GM21360 (cell line): ENCODE measurements around the gene FAM174C.
"Not testable (repeated sequence)": the region's sequence is repeated elsewhere in the genome, so short reads cannot be mapped to it uniquely, and the experiment has no call there.

Experiments used
- ATAC-seq: cut with Tn5 transposase; IDR thresholded peaks from one replicate; pipeline ENCODE4 v1.9.1; 2021; ENCODE audit warnings: mild to moderate bottlenecking, moderate library complexity; ENCODE audit not compliant: unreplicated experiment

The FAM174C gene

DNA sequence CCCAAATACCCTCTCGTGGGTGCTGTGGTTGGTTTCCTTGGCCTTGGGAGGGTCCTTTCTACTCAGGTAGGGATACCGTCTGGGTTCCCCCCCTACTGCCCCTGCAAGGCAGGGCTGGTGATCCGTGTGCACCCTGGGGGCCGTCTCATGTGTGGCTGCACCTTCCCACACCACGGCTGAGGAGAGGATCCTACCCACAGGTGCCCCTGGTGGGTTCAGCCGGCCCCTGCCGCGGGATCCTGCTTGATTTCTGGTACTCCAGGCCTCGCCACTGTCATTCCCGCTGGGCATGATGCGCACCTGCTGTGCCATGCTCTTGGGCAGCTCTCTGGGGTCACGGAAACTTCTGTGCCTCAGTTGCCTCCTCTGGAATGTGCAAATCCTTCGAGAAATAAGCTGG is 41.1 kb downstream of the FAM174C start:
- ATAC-seq = no peak

DNA sequence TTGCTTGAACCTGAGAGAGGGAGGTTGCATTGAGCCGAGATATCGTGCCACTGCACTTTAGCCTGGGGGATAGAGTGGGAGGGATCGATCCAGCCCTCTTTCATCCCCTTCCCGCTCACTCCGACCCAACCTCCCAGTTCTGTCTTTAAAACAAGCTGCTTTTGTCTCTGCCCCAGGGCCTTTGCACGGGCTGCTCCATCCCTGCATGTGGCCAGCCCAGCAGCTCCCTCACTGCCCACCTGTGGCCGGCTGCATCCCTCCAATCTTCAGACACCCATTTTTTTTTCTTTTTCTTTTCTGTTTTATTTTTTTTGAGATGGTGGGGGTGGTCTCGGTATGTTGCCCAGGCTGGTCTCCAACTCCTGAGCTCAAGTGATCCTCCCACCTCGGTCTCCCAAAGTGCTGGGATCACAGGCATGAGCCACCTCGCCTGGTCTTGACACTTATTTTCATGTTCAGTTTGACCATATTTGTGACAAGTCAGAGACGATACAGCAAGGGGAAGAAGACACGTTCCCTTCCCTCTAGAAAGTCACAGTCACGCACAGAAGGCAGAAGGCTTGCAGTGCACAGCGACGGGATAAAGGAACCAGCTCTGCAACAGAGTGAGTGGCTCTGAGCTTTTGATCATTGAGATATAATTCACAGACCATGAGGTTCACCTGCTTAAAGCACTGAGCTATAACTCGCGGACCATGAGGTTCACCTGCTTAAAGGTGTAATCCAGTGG is 42.1 kb downstream of the FAM174C start:
- no peak for ATAC-seq

DNA sequence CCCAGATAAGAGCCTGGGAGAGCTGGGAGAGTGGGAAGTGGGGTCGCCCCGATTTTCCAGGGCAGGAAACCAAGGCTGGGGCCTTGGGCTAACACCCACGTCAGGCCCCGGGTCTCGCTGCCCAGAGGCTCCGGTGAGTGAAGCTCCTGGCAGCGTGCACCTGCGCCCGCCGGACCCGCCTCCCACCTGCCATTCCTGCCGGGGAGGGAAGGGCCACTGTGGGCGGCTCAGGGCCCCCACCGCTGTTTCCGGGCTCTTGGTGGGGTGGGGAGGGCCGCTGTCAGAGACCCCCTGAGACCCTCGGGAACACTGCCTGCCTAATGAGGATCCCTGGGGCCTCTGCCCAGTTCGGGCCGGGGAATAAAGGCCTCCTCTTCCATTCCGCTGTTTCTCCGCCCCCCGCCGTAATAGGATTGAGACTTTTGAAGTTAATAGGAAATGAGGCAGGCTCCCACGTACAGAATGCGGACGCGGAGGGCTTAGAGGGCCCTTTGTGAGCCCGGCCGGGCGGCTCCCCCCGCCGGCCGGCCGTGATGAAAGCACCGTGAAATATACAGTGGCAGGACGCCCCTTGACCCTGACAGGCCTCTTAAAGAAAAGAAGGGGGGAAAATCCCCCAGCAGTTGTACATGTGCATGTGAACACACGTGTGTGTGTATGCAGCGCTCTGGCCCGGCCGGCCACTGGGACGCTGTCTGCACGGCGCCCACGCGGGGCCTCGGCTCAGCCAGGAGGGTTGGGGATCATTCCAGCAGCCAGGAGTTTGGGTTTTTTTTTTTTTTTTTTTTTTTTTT is 43.5 kb downstream of the FAM174C start:
- ATAC-seq = no peak

DNA sequence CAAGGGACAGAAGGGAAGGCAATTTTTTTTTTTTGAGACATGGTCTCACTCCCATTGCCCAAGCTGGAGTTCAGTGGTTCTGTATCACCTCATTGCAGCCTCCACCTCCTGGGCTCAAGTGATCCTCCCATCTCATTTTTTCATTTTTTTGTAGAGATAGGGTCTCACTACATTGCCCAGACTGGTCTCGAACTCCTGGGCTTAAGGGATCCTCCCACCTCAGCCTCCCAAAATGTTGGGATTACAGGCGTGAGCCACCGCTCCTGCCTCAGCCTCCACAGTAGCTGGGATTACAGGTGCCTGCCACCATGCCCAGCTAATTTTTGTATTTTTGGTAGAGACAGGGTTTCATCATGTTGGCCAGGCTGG is 44.9 kb downstream of the FAM174C start:
- not testable (repeated sequence) for ATAC-seq

DNA sequence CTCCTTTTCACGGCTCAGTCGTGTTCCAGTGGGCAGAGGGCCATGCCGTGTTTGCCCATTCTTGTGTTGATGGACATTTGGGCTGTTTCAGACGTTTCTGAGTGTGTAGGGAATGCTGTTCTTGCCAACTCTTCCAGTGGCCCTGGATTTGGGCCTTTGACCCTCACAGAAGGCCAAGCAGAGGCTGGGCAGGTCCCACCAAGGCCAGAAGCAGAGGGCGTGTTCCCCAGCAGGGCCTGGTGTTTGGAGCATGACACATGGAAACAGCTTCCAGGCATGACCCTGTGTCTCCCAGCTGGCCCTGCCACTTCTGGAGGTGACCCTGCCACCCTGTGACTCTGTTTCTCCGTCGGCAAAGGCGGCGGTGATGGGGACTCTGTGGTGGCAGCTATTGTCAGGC is 46.2 kb downstream of the FAM174C start:
- ATAC-seq = no peak

DNA sequence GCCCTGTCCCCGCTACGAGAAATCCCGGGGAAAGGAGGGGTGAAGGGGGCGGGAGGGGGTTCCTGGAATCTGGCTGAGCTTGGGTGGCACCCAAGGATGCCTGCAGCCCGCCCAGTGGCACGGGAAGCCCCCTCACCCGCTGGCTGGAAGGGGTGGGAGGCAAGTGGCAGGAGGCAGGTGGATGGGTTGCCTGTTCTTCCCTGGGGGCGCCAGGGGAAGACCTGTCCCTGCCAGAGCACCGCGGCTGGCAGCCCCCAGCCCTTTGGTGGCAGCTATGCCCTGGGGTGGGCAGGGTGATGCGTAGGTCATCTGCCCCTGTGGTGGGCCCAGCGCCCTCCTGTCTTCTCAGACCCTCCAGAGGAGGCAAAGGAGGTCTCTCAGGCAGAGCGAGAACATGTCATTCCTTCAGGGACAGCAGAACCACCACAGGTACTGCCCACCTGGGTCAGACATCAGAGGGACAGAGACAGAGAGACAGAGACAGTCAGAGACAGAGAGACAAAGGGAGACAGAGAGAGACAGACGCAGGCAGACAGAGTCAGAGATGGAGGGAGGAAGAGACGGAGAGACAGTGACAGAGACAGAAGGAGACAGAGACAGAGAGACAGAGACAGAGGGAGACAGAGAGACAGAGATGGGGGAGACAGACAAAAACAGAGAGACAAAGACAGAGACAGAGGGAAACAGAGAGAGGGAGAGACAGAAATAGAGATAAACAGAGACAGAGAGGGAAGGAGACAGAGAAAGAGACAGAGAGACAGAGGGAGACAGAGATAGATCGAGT is 47.1 kb downstream of the FAM174C start:
- ATAC-seq = no peak

DNA sequence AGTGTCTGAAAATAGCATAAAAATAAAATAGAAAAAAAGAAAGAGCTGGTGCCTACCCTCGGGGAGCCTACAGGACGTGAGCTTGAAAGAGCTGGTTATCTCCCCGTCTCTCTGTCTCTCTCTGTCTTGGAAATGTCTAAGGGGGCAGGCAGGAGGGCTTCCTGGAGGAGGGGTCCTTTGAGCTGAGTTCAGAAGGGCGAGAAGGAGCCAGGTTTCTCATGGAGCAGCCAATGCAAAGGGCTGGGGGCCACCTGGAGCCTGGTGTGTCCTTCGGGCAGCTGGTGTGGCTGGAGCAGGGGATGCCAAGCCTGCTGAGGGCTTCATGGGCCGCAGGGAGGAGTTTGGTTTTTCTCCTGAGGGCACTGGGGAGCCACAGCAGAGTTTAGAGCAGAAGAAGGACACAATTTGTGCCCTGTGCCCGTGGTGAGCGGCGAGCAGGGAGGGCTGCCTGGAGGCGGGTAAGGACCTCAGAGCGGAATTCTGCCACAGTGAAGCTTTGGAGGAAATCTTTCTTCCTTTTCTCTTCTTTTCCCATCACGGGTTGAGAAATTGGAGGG is 49.0 kb downstream of the FAM174C start:
- ATAC-seq = no peak

DNA sequence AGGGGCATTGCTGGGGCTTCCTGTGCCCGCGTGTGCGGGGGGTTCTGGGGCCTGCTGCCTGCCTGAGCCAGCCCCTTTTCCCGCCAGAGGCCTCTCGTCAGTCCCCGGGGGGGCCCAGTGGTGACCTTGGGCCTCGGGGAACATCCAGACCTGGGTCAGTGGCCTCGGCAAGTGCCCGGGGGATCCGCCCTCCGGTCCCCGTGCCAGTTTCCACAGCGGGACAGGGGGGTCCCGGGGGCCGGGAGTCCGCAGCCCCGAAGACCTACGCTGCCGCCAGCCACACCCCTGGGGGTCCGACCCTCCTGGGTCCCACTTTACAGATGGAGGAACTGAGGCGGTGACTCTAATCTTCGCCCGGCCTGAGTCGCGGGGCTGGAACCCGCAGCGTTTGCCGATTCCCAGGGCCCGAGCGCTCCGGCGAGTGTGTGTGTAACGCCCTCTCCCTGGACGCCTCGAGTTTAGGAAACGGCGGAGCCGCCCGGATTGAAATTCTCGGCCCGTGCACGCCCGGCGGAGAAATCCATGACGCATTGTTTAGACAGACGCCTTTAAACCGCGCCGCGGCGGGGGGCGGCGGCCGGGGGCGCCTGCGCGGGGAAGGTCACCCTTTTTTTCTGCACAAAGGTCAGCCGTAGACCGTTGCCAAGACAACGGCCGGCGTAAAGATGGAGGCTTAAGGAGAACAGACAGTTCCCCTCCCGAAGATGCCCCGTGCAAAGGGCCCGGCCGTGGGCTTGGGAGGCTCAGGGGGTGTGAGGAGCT is 49.7 kb downstream of the FAM174C start:
- no peak for ATAC-seq

DNA sequence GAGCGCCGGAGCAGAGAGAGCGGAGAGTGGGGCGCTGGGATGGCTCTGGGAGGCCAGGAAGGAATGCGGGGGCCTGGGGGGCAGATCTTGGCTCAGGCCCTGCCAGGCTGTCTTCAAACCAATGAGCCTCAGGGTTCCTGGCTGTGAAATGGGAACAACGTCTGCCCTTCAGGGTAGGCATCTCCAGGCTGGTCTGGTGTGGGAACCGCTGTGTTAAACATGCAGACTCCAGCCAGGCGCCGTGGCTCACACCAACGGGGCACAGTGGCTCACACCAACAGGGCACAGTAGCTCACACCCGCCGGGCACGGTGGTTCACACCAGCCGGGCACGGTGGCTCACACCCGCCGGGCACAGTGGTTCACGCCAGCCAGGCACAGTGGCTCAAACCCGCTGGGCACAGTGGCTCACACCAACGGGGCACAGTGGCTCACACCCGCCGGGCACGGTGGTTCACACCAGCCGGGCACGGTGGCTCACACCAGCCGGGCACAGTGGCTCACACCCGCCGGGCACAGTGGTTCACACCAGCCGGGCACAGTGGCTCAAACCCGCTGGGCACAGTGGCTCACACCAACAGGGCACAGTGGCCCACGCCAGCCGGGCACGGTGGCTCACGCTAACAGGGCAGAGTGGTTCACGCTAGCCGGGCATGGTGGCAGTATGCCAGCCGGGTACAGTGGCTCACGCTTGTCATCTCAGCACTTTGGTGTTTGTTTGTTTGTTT is 50.4 kb downstream of the FAM174C start:
- ATAC-seq = no peak

DNA sequence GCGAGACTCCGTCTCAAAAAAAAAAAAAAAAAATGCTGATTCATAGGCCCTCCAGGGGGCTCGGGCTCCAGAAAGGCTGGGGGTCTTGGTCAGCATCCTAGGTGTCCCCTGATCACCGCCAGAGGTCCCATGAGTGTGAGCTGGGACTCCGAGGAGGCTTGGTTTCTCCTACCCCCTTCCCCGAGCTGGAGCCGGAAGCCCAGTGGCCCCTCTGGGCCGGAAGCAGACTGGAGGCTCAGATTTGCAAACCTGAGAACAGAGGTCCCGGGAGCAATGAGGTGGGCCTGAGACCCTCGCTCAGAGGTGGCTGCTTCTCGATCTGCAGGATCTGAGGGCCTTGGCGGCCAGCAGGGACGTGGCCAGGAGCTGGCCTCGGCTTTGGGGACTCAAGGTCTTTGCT is 51.8 kb downstream of the FAM174C start:
- ATAC-seq = no peak
